ENCODE data around the gene IQSEC1.

GRCh38 chr3:13020159-13020750 is 53.0 kb downstream of the IQSEC1 start:
- no peak for TF ChIP-seq CTCF (IDR thresholded peaks at IDR 0.05)
- TF ChIP-seq POLR2A (IDR thresholded peaks at IDR 0.05) = no peak

Measured in Peyer's patch (tissue), 4 donors.